Caki2 (cell line): ENCODE results near the gene SSR1. TPM values are rescaled to one million over a fixed set of nuclear protein-coding genes. Genes with fewer than 3 reads are reported as not detected.
"Not testable (repeated sequence)": the region's sequence is repeated elsewhere in the genome, so short reads cannot be mapped to it uniquely, and the experiment has no call there.

ENCODE experiments used
- DNase-seq: peaks from one replicate; pipeline ENCODE4 v3.0.0-alpha.2; 2015; ENCODE audit warnings: low read depth
- in situ Hi-C: cut with HindIII; loops from 2 replicates; pipeline ENCODE4 v1.10.0; 2016; ENCODE audit warnings: low sequenced_read_pairs, low pct_unique_long_range_greater_than_20kb, mixed read lengths
- total RNA-seq: library from RNA; depleted of rRNA; stranded (reverse); fragments of >200 nt; shearing (Covaris generic); gene quantifications from 2 replicates; pipeline ENCODE4 v1.2.3, GENCODE V29; 2014; ENCODE audit warnings: low replicate concordance; rRNA removed

Gene SSR1
- 121 and 146 TPM in 2 replicates for total RNA-seq

DNA sequence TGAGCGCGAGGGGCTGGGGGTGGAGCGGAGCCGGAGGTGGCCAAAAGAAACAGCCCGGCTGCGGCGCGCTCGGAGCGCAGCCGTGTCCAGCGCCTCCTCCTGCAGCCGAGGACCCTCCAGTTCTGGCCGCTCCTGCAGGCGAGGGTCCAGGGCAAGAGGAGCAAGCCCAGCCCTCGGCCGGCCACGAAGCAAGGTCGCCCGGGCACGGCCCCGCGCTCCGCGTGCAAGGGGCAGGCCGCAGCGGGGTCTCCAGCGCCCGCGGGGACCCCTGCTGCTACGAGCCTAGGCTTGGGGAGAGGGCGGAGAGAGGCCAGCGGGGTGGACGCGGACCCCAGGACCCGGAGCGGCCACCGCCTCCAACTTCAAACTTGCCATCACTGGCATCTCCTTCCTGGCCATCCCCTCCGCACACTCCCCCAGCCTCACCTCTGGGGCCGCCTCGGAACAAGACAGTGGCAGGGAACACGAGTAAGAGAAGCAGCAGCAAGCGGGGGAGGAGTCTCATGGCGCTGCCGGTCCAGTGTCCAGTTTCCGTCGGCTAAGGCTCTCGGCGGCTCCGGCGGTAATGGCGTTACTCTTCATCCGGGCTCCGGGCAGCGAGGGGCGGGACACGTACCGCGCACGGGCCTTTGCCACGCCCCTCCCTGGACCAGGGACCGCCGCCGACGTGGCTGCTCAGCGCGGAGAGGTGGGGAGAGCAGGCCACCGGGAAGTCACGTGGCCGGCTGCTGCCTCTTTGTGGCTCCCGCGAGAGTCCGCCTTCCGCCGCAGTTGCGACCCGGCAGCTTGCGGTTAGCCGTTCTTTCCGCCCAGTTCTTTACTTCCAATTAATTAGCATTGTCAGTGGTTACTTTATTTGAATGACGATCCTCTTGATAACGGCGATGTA is at the start of gene SSR1:
SSR1 (minus strand) TSS at position 584 of the 889 bp plus-strand sequence; CDS start at position 505, 79 bp downstream.
- in situ Hi-C loops = no loop called here
- peak; percentile 98 for DNase-seq

- in situ Hi-C loops, DNase-seq: not testable (repeated sequence)
Observed at GRCh38 chr6:7351916-7352315, 38.9 kb upstream of the SSR1 start.

DNA sequence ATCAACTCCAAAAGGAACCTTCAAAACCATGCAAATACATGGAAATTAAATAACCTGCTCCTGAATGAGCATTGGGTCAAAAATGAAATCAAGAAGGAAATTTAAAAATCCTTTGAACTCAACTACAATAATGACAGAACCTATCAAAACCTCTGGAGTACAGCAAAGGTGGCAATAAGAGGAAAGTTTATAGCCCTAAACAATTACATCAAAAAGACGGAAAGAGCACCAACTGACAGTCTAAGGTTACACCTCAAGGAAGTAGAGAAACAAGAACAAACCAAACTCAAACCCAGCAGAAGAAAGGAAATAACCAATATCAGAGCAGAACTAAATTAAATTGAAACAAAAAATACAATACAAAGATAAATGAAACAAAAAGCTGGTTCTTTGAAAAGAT is 37.6 kb upstream of the SSR1 start:
- in situ Hi-C loops, DNase-seq: not testable (repeated sequence)

GRCh38 chr6:7347551-7347997 is 34.6 kb upstream of the SSR1 start:
- in situ Hi-C loops = not testable (repeated sequence)
- DNase-seq = peak; percentile 18

DNA sequence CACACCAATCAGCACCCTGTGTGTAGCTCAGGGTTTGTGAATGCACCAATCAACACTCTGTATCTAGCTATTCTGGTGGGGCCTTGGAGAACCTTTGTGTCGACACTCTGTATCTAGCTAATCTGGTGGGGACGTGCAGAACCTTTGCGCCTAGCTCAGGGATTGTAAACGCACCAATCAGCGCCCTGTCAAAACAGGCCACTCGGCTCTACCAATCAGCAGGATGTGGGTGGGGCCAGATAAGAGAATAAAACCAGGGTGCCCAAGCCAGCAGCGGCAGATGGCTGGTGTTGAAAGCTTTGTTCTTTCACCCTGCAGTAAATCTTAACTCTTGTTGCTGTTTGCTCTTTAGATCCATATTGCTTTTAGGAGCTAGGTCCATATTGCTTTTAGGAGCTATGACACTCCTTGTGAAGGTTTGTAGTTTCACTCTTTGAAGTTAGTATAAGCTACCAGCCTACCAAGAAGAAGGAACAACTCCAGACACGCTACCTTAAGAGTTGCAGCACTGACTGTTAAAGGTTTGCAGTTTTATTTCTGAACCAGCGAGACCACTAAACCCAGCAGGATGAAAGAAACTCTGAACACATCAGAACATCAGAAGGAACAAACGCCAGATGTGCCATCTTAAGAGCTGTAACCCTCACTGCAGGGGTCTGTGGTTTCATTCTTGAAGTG is 31.9 kb upstream of the SSR1 start:
- in situ Hi-C loops, DNase-seq: not testable (repeated sequence)

GRCh38 chr6:7343546-7344475 is 30.8 kb upstream of the SSR1 start:
- in situ Hi-C loops = no loop called here
- no peak for DNase-seq

DNA sequence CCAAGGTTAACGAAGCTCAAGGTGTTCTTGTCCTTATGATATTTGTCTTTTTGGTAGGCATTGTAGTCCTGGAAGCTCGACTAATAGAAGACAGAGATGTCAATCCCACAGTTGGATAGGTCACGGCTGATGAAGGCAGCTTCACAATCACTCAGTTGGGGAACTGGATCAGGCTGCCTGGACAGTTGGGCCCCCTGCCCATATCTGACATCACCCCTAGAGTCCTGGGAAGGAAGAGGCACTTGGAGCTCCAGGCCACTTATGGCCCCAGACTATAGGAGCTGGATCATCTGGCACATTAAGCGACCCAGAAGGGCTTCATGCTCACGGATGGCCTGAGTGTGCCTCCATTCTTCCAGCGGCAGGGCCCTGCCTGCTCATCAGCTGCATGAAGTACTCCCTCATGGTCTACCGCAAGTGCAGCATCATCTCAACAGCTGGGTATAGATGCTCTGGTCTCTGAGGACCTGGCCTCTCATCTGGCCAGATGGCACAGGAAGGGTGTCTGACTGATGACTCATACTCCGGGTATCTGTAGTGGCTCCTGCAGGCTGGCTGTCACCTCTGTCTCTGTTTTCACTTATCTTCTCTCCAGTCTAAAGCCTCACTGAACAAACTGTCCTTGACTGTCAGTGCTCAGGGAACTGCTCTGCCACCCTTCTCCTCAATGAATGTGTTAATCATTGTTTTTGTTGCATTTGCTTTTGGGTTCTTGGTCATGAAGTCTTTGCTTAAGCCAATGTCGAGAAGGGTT is 29.2 kb upstream of the SSR1 start:
- in situ Hi-C loops = no loop called here
- peak; percentile 15 for DNase-seq

DNA sequence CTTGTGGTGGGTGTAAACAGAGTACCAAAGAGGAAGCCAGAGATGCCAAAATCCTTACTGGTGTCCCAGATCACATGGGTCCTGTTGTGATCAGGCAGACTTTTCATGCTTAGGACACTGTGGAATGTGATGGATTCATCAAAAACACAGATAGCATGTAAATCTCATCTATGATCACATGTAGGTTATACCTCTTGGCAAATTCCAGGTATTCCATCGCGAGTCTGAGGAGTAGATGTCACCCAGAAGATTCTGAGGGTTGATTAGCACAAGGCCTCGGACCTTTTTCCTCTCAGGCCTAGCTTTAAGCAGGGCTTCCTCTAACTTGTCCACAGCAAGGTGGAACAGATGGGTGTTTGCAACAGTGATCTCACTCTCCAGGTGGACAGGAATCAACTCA is 28.3 kb upstream of the SSR1 start:
- in situ Hi-C loops = no loop called here
- no peak for DNase-seq

DNA sequence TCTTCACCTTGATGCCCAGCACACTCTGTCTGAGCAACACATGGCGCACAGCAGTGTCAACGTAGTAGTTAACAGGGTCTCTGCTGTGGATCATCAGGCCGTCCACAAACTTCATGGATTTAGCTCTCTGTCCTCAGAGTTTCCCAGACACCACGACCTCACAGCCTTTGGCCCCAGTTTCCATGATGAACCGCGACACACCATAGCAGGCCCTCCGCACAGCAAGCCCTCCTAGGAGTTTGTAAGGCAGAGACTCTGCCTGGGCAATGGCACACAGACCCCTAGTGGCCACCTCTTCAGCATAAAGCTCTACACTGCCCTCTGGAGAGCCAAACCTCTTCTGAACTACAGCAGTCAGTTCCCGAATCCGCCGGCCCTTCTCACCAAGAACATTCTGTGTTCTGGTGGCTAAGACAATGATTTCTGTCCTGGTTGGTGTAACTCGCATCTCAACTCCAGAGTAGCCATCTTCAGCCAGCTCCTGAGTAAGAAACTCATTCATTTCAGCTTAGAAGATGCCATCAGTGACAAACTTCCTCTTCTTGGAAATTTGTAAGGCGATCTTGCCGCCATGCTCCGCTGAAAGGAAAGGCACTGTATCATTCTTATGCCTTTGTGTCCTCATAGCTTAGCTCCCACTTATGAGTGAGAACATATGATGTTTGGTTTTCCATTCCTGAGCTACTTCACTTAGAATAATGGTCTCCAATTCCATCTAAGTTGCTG is 26.2 kb upstream of the SSR1 start:
- DNase-seq, in situ Hi-C loops: not testable (repeated sequence)

DNA sequence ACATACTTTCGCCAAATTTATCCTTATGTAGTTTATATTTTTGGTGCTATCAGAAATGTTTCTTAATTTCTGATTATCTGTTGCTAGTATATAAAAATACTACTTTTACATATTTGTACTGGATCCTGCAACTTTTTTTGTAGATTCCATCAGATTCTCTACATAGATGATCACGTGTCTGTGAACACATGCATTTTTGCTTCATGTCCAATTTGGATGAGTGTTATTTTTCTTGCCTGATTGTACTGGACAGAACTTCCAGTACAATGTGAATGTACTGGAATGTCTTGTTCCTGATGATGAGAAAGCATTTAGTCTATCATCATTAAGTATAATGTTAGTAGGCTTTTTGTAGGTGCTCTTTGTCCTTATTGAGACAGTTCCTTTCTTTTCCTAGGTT is 25.0 kb upstream of the SSR1 start:
- no peak for DNase-seq
- in situ Hi-C loops = no loop called here

DNA sequence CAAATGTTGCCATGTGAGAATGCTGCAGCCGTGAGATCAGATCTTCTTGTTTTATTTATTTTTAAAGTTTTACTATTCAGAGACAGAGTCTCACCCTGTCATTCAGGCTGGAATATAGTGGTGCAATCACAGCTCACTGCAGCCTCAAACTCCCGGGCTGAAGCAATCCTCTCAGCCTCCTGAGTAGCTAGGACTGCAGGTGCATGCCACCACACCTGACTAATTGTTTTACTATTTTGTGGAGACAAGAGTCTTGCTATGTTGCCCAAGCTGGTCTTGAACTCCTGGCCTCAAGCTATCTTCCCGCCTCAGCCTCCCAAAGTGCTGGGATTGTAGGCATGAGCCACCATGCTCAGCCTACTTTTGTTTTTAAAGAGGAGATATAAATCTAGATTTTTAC is 22.5 kb upstream of the SSR1 start:
- no peak for DNase-seq
- in situ Hi-C loops = no loop called here

- no peak for DNase-seq
Observed at GRCh38 chr6:7334685-7335084, 21.7 kb upstream of the SSR1 start.

DNA sequence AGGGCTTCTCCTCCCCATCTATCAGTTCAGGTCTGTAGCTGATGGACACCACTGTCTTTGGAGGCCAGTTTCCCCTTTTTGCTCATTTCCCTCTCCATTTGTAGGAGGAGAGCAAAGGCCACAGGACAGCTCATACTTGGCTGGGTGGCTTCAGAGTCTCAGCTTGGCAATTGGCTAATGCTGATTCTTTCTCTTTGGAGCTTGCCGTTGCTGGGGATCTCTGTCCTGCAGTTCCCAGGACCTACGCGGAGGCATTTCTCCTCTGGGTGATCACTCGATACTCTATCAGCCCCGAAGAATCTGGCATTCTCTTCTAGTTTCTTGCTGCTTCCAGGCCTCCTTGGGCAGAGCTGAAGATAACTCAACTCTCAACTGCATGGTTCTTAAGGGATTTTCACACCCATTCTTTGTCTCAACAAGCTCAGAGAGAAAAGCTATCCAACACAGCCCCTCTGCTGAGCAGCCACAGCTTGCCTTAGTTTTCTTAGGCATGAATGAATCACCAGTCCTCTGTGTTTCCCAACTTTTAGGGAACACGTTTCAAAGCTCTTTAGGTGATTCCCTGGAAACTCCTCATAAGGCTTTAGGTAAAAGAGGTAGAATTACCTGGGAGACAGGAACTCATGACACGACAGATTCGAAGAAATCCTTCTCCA is 19.2 kb upstream of the SSR1 start:
- in situ Hi-C loops = no loop called here

More at GRCh38 chr6:7334685-7335084, 21.7 kb upstream of the SSR1 start:
- in situ Hi-C loops = no loop called here

DNA sequence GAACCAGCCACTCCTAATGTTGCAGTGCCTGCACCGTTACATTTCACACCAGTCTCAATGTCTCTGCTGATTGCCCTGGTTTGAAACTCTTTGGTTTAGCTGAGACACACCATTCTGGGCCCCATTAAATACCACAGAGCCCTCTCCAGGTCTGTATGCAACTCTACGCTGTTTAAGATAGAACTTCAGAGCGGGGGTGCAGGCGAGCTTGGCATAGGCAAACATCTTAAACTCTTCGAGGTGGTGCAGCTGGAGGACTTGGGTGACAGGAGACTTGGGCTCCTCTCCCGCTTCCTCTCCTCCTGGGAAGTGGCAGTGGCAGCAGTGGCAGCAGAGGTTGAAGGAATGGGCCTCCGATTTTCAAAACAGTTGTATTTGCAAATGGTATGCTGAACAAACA is 18.5 kb upstream of the SSR1 start:
- DNase-seq = no peak
- in situ Hi-C loops = no loop called here

More for the DNA sequence above, 19.2 kb upstream of the SSR1 start:
- DNase-seq = no peak

GRCh38 chr6:7328243-7328642 is 15.2 kb upstream of the SSR1 start:
- DNase-seq = no peak
- in situ Hi-C loops = no loop called here

DNA sequence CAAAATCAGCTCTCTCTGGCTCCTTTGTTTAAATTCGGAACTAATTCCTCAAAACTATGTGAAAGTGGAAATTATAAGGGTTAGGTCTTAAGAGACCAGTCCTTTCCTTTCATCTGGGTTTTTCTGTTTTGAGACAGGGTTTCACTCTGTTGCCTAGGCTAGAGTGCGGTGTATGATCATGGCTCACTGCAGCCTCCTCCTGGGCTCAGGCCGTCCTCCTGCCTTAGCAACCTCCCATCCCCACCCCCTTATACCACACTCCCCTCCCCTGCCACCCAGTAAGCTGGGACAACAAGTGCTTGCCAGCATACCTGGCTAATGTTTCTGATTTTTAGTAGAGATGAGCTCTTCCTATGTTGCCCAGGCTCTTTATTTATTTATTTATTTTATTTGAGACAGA is 12.8 kb upstream of the SSR1 start:
- in situ Hi-C loops = no loop called here
- no peak for DNase-seq

DNA sequence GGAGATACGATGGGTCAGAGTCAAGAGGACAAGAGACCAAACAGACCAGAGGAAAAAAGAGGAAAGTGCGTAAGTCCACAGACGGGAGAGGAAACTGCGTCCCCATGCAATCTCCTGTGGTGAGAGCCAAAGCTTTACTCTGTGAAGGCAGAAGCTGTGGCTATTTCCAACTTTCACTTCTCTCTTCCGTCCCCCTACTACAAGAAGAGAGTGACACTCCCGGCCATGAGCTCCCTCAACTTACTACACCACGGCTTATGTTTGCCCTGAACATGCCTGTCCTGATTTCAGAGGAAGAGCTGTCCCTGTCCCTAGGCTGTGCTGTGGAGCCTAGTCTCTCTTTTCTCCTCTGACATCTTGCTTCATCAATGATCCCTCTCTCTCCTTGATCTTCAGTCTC is 11.5 kb upstream of the SSR1 start:
- in situ Hi-C loops = no loop called here

More for the DNA sequence above, 11.5 kb upstream of the SSR1 start:
- DNase-seq = no peak
